Measurements from ENCODE around the gene ENO2.

GRCh38 chr12:6903722-6904121, 10.7 kb upstream of the ENO2 start:
- no peak for TF ChIP-seq POLR2AphosphoS5 (IDR thresholded peaks at IDR 0.05; ENCODE audit: low read depth, low read length)
- no peak for TF ChIP-seq SPI1 (IDR thresholded peaks at IDR 0.05; ENCODE audit: low read depth, low read length)
- TF ChIP-seq TAF1 (IDR thresholded peaks at IDR 0.05; ENCODE audit: low read depth, low read length): no peak
- no peak for TF ChIP-seq POLR2A (IDR thresholded peaks at IDR 0.05; ENCODE audit: low read depth, low read length)
- no peak for TF ChIP-seq PAX5 (IDR thresholded peaks at IDR 0.05; ENCODE audit: insufficient read depth, low read length, severe bottlenecking)
- TF ChIP-seq POU2F2 (IDR thresholded peaks at IDR 0.05; ENCODE audit: low read depth, low read length): no peak
